CD4-positive, alpha-beta T cell (primary cell): ENCODE results near the gene PRKCB. TPM values are rescaled to one million over a fixed set of nuclear protein-coding genes. Genes with fewer than 3 reads are reported as not detected.

Source experiments
- ATAC-seq: fragments of 200-7000 bp; cut with Tn5 transposase; one replicate; pipeline ENCODE4 v1.10.0; 2022; ENCODE audit warnings: mild to moderate bottlenecking; ENCODE audit not compliant: poor library complexity
- CTCF ChIA-PET: fragments of 350-600 bp; sonication (Branson Sonifier 250); formaldehyde crosslinking; loops from one replicate; lab custom pipeline; 2021; ENCODE audit warnings: antibody characterized with exemption, inconsistent platforms; lab: Charles Lee
- POLR2A ChIA-PET: fragments of 350-600 bp; sonication (Branson Sonifier 250); formaldehyde crosslinking; loops from one replicate; lab custom pipeline; 2021; ENCODE audit warnings: antibody characterized with exemption, inconsistent platforms; lab: Charles Lee
- DNase-seq, 14 experiments: peaks; one replicate each; pipeline ENCODE4 v3.0.0-alpha.2; 2013 to 2020; ENCODE audit warnings: mixed read lengths in 2 of 14
- H3K27ac ChIP-seq, 2 donors: one replicate each; pipeline versions ENCODE4 v1.5.1 to v1.7.0; 2013; ENCODE audit warnings: low read length in 2 of 2, low read depth in 1 of 2, mild to moderate bottlenecking in 1 of 2
- H3K27me3 ChIP-seq, 2 experiments: 1 replicate in 1 of 2; 2 replicates in 1 of 2; pipeline versions ENCODE4 v1.6.1 to v1.7.0; 2013; ENCODE audit warnings: low read length in 2 of 2, control low read depth in 1 of 2, mild to moderate bottlenecking in 1 of 2, moderate library complexity in 1 of 2; ENCODE audit not compliant: insufficient read depth in 2 of 2, control insufficient read depth in 1 of 2
- H3K36me3 ChIP-seq: one replicate; pipeline ENCODE4 v1.6.1; 2013; ENCODE audit warnings: low read length, control low read depth; ENCODE audit not compliant: insufficient read depth
- H3K4me1 ChIP-seq: one replicate; pipeline ENCODE4 v1.6.1; 2013; ENCODE audit warnings: low read length, control low read depth; ENCODE audit not compliant: insufficient read depth
- H3K4me3 ChIP-seq: one replicate; pipeline ENCODE4 v1.5.1; 2013; ENCODE audit warnings: mild to moderate bottlenecking, low read length, moderate library complexity
- H3K9me3 ChIP-seq, 2 experiments: 1 replicate in 1 of 2; 2 replicates in 1 of 2; pipeline versions ENCODE4 v1.6.1 to v1.7.0; 2013; ENCODE audit warnings: low read length in 2 of 2, mild to moderate bottlenecking in 2 of 2, control low read depth in 1 of 2, moderate library complexity in 1 of 2; ENCODE audit not compliant: control insufficient read depth in 1 of 2, insufficient read depth in 1 of 2
- H3K27ac Mint-ChIP-seq: one replicate; pipeline ENCODE4 v1.8.0; 2020; ENCODE audit warnings: mixed read lengths
- H3K27me3 Mint-ChIP-seq: one replicate; pipeline ENCODE4 v1.8.0; 2021; ENCODE audit warnings: mixed read lengths
- H3K36me3 Mint-ChIP-seq: one replicate; pipeline ENCODE4 v1.8.0; 2021; ENCODE audit warnings: low read depth, mixed read lengths
- H3K4me1 Mint-ChIP-seq: one replicate; pipeline ENCODE4 v1.8.0; 2021; ENCODE audit warnings: low read depth, mixed read lengths
- H3K4me3 Mint-ChIP-seq: one replicate; pipeline ENCODE4 v1.8.0; 2020; ENCODE audit warnings: mild to moderate bottlenecking, mixed read lengths
- H3K9me3 Mint-ChIP-seq: one replicate; pipeline ENCODE4 v1.8.0; 2020; ENCODE audit warnings: mixed read lengths
- CTCF ChIP-seq: fragments of 200-600 bp; IDR thresholded peaks from one replicate; pipeline ENCODE4 v1.8.0; 2022; ENCODE audit warnings: antibody characterized with exemption, mild to moderate bottlenecking
- intact Hi-C, 2 experiments: fragments of 100-400 bp; cut with DNase I in 1 of 2; cut with micrococcal nuclease in 1 of 2; formaldehyde crosslinking; loops; one replicate each; pipeline versions ENCODE4 v1.15.1 to v1.9.0; 2023 to 2025; cut with DNase I, micrococcal nuclease
- total RNA-seq, 174 experiments: library from RNA in 2 of 174; stranded (reverse) in 2 of 174; gene quantifications; one replicate each; pipeline ENCODE4 v1.2.3 and lab custom pipeline; 2021 to 2026

PRKCB gene
- total RNA-seq, 2 experiments from 2014 or later, result 64.7 TPM

GRCh38 chr16:24111724-24112302 is 276.0 kb downstream of the PRKCB start:
- no peaks in the 10 kb centered on the region for H3K4me1 ChIP-seq
- intact Hi-C loops, result no loop called here
- H3K27me3 ChIP-seq, result no peaks in the 10 kb centered on the region
- Mint-ChIP-seq H3K4me3 (no peak overlapping the region), H3K27ac (no peak overlapping the region), H3K36me3 (peaks cover 66% of the 10 kb centered on the region), H3K27me3 (no peaks in the 10 kb centered on the region), H3K9me3 (no peaks in the 10 kb centered on the region), H3K4me1 (no peaks in the 10 kb centered on the region)
- ChIA-PET CTCF (no interaction called here), POLR2A (no interaction called here)
- TF ChIP-seq CTCF, result no peak
- DNase-seq, result no peak
- H3K36me3 ChIP-seq, result peaks cover 15% of the 10 kb centered on the region
- no peak overlapping the region for H3K4me3 ChIP-seq
- H3K27ac ChIP-seq, result no peak overlapping the region
- ATAC-seq, result no peak
- no peaks in the 10 kb centered on the region for H3K9me3 ChIP-seq

GRCh38 chr16:24113115-24113745 is 277.4 kb downstream of the PRKCB start:
- POLR2A ChIA-PET, result no interaction called here
- Histone ChIP-seq H3K36me3 (peaks cover 15% of the 10 kb centered on the region), H3K4me3 (no peak overlapping the region), H3K9me3 (no peaks in the 10 kb centered on the region), H3K27ac (no peak overlapping the region), H3K4me1 (no peaks in the 10 kb centered on the region), H3K27me3 (no peaks in the 10 kb centered on the region)
- Mint-ChIP-seq H3K4me3 (no peak overlapping the region), H3K4me1 (no peaks in the 10 kb centered on the region), H3K27ac (no peak overlapping the region), H3K9me3 (no peaks in the 10 kb centered on the region), H3K27me3 (no peaks in the 10 kb centered on the region), H3K36me3 (peaks cover 70% of the 10 kb centered on the region)
- CTCF ChIA-PET, result no interaction called here
- no peak for TF ChIP-seq CTCF
- DNase-seq (no peak), ATAC-seq (no peak)
- intact Hi-C loops, result no loop called here

- Histone ChIP-seq H3K36me3 (peaks cover 15% of the 10 kb centered on the region), H3K27me3 (no peaks in the 10 kb centered on the region), H3K4me3 (no peak overlapping the region), H3K4me1 (no peaks in the 10 kb centered on the region), H3K27ac (no peak overlapping the region), H3K9me3 (no peaks in the 10 kb centered on the region)
- TF ChIP-seq CTCF, result no peak
- CTCF ChIA-PET, result interaction anchor here (0.6 kb wide), 1 partner anchor 24 kb away, joined by 4 read pairs; no protein-coding TSS in a partner anchor
- H3K4me1 Mint-ChIP-seq, result no peaks in the 10 kb centered on the region
- POLR2A ChIA-PET, result no interaction called here
- ATAC-seq (no peak), DNase-seq (no peak)
- no peaks in the 10 kb centered on the region for H3K9me3 Mint-ChIP-seq
- H3K27ac Mint-ChIP-seq, result no peak overlapping the region
- H3K27me3 Mint-ChIP-seq, result no peaks in the 10 kb centered on the region
- intact Hi-C loops, result no loop called here
- H3K4me3 Mint-ChIP-seq, result no peak overlapping the region
- peaks cover 86% of the 10 kb centered on the region for H3K36me3 Mint-ChIP-seq
These were observed 279.1 kb downstream of the PRKCB start for GRCh38 chr16:24114876-24115275.
